Nephron (organoid): ENCODE data around the gene WFDC12.

ENCODE experiments used
- H3K27ac Mint-ChIP-seq, 3 experiments: 2 replicates each; pipeline ENCODE4 v1.8.0; 2020; ENCODE audit warnings: mixed read lengths in 3 of 3, mild to moderate bottlenecking in 2 of 3, moderate library complexity in 1 of 3
- H3K27me3 Mint-ChIP-seq: 2 replicates; pipeline ENCODE4 v1.8.0; 2021; ENCODE audit warnings: low read depth, mild to moderate bottlenecking, moderate library complexity, mixed read lengths
- H3K36me3 Mint-ChIP-seq: 2 replicates; pipeline ENCODE4 v1.8.0; 2020; ENCODE audit warnings: low read depth, mixed read lengths
- H3K4me1 Mint-ChIP-seq: 2 replicates; pipeline ENCODE4 v1.8.0; 2020; ENCODE audit warnings: mixed read lengths
- H3K4me3 Mint-ChIP-seq, 3 experiments: 2 replicates each; pipeline ENCODE4 v1.8.0; 2020; ENCODE audit warnings: mild to moderate bottlenecking in 3 of 3, mixed read lengths in 3 of 3, moderate library complexity in 2 of 3
- H3K9me3 Mint-ChIP-seq: 2 replicates; pipeline ENCODE4 v1.8.0; 2020; ENCODE audit warnings: mixed read lengths
- TF ChIP-seq, protein P1 (sequence below), 3 experiments: fragments of 200-600 bp; sonication (generic); IDR thresholded peaks; one replicate each; pipeline ENCODE4 v1.5.0; 2021; ENCODE audit warnings: antibody characterized with exemption in 3 of 3; ENCODE audit not compliant: unreplicated experiment in 3 of 3

WFDC12 gene

DNA sequence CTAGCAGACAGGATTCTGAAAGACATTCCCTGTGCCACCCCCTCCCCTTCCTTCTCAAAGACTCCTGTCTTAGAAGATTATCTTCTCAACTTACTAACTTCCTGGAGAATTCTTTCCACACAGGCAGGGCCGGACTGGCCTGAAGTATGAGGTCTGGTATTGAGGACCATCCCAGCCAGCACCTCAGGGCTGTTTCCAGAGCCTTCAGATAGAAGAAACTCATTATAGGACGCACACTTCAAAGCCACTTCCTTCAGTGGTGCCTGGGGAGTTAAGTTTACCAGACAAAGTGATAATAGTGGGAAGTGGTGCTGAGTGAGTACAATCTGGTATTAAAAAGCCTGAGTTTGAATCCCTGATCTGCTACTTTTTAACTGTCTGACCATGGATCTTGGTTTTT lies 39.0 kb downstream of the WFDC12 start:
- Mint-ChIP-seq H3K27ac (no peak overlapping the region), H3K9me3 (peaks cover 18% of the 10 kb centered on the region), H3K4me1 (peaks cover 17% of the 10 kb centered on the region), H3K27me3 (no peaks in the 10 kb centered on the region), H3K4me3 (no peak overlapping the region), H3K36me3 (peaks cover 45% of the 10 kb centered on the region)
- TF ChIP-seq, protein P1, sequence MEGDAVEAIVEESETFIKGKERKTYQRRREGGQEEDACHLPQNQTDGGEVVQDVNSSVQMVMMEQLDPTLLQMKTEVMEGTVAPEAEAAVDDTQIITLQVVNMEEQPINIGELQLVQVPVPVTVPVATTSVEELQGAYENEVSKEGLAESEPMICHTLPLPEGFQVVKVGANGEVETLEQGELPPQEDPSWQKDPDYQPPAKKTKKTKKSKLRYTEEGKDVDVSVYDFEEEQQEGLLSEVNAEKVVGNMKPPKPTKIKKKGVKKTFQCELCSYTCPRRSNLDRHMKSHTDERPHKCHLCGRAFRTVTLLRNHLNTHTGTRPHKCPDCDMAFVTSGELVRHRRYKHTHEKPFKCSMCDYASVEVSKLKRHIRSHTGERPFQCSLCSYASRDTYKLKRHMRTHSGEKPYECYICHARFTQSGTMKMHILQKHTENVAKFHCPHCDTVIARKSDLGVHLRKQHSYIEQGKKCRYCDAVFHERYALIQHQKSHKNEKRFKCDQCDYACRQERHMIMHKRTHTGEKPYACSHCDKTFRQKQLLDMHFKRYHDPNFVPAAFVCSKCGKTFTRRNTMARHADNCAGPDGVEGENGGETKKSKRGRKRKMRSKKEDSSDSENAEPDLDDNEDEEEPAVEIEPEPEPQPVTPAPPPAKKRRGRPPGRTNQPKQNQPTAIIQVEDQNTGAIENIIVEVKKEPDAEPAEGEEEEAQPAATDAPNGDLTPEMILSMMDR (IDR thresholded peaks at IDR 0.05; ENCODE audit: unreplicated experiment in 3 of 3), result no peak

DNA sequence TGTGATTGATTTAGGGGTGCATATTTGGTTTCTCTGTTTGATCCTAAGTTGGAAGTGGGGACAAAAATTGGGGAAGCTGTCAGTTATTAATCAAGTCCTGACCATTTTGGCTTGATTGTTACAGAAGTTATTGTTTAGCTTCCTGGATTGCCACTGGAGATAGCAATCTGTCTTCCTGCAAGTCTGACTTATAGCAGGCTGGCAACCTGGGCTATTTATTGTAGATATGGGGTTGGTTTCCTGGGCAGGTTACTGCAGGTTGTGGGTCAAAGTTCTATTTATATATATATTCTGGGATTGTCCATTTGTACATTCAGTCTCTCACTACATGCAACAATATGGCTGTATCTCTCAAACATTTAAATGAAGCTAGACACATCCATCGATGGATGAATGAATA lies 41.1 kb downstream of the WFDC12 start:
- Mint-ChIP-seq H3K4me3 (no peak overlapping the region), H3K9me3 (peaks cover 18% of the 10 kb centered on the region), H3K27me3 (no peaks in the 10 kb centered on the region)

DNA sequence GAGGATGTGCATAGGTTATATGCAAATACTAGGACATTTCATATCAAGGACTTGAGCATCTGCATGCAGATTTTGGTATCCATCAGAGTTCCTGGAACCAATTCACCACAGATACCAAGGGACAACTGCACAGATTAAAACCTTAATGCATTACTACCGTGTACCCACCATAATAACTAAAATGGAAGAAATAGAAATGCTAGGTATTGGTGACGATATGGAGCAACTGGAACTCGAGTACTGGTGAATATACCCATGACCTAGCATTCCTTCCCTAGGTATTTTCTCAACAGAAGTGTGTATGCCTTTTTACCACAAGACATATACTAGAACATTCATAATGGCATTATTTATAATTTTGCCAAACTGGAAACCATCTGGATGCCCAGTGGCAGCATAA lies 41.8 kb downstream of the WFDC12 start:
- Mint-ChIP-seq H3K27me3 (no peaks in the 10 kb centered on the region), H3K4me3 (no peak overlapping the region), H3K9me3 (peaks cover 18% of the 10 kb centered on the region), H3K27ac (no peak overlapping the region), H3K4me1 (peaks cover 4% of the 10 kb centered on the region), H3K36me3 (peaks cover 52% of the 10 kb centered on the region)
- TF ChIP-seq, protein P1 (IDR thresholded peaks at IDR 0.05; ENCODE audit: unreplicated experiment in 3 of 3), result no peak

More for the DNA sequence above, 41.1 kb downstream of the WFDC12 start:
- Mint-ChIP-seq H3K4me1 (peaks cover 10% of the 10 kb centered on the region), H3K27ac (no peak overlapping the region), H3K36me3 (peaks cover 52% of the 10 kb centered on the region)
- TF ChIP-seq, protein P1 (IDR thresholded peaks at IDR 0.05; ENCODE audit: unreplicated experiment in 3 of 3), result no peak

DNA sequence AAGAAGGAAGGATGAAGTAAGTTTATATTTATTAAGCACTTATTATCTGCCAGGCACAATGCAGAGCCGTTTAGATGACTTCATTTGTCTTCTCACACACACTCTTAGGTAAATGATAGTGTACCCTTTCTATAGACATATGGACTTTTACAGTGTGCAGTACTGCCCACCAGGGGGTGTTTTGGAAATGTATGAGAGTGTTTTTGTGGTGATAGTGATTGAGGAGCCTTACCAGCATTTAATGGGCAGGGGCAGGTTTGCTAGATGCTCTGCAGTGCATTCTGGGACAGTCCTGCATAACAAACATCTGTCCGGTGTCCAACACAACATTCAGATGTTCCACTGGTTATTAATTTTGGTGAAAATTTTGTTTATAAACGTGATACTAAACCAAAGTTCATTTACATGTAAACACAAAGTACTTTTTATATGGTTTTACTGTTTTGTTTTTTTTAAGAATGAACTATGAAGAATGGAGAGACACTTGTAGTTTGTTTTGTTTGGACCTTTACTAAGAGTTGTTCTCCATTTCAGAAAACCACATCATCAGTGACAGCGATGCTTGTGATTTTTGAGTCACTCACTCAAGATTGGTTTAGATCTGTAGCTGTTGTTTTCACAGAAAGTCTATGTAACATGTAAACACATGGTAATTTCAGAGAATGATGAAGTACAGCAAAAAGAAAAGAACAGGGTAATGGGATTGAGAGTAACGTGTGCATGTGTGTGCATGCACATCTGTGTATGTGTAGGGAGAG lies 43.2 kb downstream of the WFDC12 start:
- Mint-ChIP-seq H3K9me3 (peaks cover 18% of the 10 kb centered on the region), H3K27me3 (no peaks in the 10 kb centered on the region), H3K4me3 (no peak overlapping the region), H3K27ac (no peak overlapping the region), H3K36me3 (peaks cover 57% of the 10 kb centered on the region), H3K4me1 (no peaks in the 10 kb centered on the region)
- TF ChIP-seq, protein P1 (IDR thresholded peaks at IDR 0.05; ENCODE audit: unreplicated experiment in 3 of 3), result peak; percentile 24 to 32 (median 25)

DNA sequence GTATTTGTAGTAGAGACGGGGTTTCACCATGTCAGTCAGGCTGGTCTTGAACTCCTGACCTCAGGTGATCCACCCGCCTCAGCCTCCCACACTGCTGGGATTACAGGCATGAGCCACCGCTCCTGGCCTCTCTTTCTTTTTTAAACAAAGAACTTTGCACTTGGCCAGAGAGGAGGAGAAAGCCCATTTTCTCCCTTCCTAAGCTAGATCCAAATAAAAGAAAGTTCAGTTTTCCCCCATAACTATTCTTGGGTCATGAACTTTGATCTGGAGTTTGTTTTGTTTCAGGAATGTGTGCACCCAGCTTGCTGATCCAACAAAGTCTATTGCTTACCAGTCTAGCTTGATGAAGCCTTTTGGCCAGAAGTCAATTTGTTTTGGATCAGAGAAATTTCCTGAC lies 46.7 kb downstream of the WFDC12 start:
- no peak overlapping the region for H3K4me3 Mint-ChIP-seq
- peaks cover 41% of the 10 kb centered on the region for H3K36me3 Mint-ChIP-seq
- no peaks in the 10 kb centered on the region for H3K4me1 Mint-ChIP-seq
- TF ChIP-seq, protein P1 (IDR thresholded peaks at IDR 0.05; ENCODE audit: unreplicated experiment in 3 of 3), result no peak
- peaks cover 10% of the 10 kb centered on the region for H3K9me3 Mint-ChIP-seq
- no peaks in the 10 kb centered on the region for H3K27me3 Mint-ChIP-seq
- H3K27ac Mint-ChIP-seq, result no peak overlapping the region
